SU-DHL-6 (cell line): ENCODE data around the gene NDUFB7.

Experiments used
- H2AFZ ChIP-seq: fragments of 200-600 bp; sonication (generic); 2 replicates; pipeline ENCODE4 v1.6.1; 2014; ENCODE audit warnings: low read depth, mild to moderate bottlenecking, moderate library complexity, mixed read lengths, antibody characterized with exemption, low read length; ENCODE audit not compliant: severe bottlenecking
- H3F3A ChIP-seq: fragments of 200-600 bp; shearing (Covaris generic); 2 replicates; pipeline ENCODE4 v1.6.0; 2016; ENCODE audit warnings: antibody characterized with exemption, mild to moderate bottlenecking; ENCODE audit not compliant: insufficient read depth
- H3K27ac ChIP-seq: fragments of 200-600 bp; sonication (generic); 2 replicates; pipeline ENCODE4 v1.5.1; 2016; ENCODE audit warnings: low read depth, mild to moderate bottlenecking, low read length, moderate library complexity, mixed read lengths
- H3K27me3 ChIP-seq: fragments of 200-600 bp; sonication (generic), shearing (Covaris generic); 2 replicates; pipeline ENCODE4 v1.6.0; 2014; ENCODE audit warnings: mild to moderate bottlenecking, low read length
- H3K36me3 ChIP-seq: fragments of 200-600 bp; sonication (generic); 2 replicates; pipeline ENCODE4 v1.6.1; 2014; ENCODE audit warnings: mild to moderate bottlenecking, low read length, mixed read lengths
- H3K4me2 ChIP-seq: fragments of 300-600, 200-600 bp; shearing (Covaris generic), sonication (generic); 2 replicates; pipeline ENCODE4 v1.6.0; 2014; ENCODE audit warnings: low read length, low read depth, mild to moderate bottlenecking; ENCODE audit not compliant: poor library complexity, severe bottlenecking
- H3K4me3 ChIP-seq: fragments of 200-600 bp; sonication (generic); 2 replicates; pipeline ENCODE4 v1.5.1; 2014; ENCODE audit warnings: antibody characterized with exemption, low read length, mild to moderate bottlenecking, mixed read lengths; ENCODE audit not compliant: insufficient read depth, poor library complexity, severe bottlenecking
- H3K79me2 ChIP-seq: fragments of 200-600 bp; sonication (generic); 2 replicates; pipeline ENCODE4 v1.6.1; 2014; ENCODE audit warnings: mild to moderate bottlenecking, low read length, moderate library complexity; ENCODE audit not compliant: insufficient read depth
- H3K9ac ChIP-seq: fragments of 200-600 bp; sonication (generic); 2 replicates; pipeline ENCODE4 v1.7.0; 2014; ENCODE audit warnings: mild to moderate bottlenecking, low read length
- H3K9me2 ChIP-seq: fragments of 200-600 bp; sonication (generic); replicated peaks from 2 replicates; pipeline ENCODE4 v1.6.1; 2014; ENCODE audit warnings: low read length; ENCODE audit not compliant: insufficient read depth
- H3K9me3 ChIP-seq: fragments of 200-600 bp; sonication (generic); 2 replicates; pipeline ENCODE4 v1.6.1; 2014; ENCODE audit warnings: low read length, mixed read lengths; ENCODE audit not compliant: insufficient read depth
- H4K20me1 ChIP-seq: fragments of 200-600 bp; sonication (generic); 2 replicates; pipeline ENCODE4 v1.6.1; 2014; ENCODE audit warnings: low read depth, mild to moderate bottlenecking, antibody characterized with exemption, low read length, moderate library complexity, mixed read lengths
- CTCF ChIP-seq: fragments of 200-600 bp; sonication (generic); IDR thresholded peaks from one replicate; pipeline ENCODE4 v1.5.1; 2017; ENCODE audit warnings: antibody characterized with exemption, mild to moderate bottlenecking, low read length, moderate library complexity; ENCODE audit not compliant: insufficient read depth, poor library complexity, severe bottlenecking
- EZH2phosphoT487 ChIP-seq: fragments of 200-600 bp; sonication (generic), shearing (Covaris generic); conservative IDR thresholded peaks from 2 replicates; pipeline ENCODE4 v1.6.1; 2018; ENCODE audit warnings: mild to moderate bottlenecking, antibody characterized with exemption, low read length, moderate library complexity, mixed read lengths

Gene NDUFB7

GRCh38 chr19:14536926-14537692, 34.8 kb downstream of the NDUFB7 start:
- H3K4me2 ChIP-seq: no peak overlapping the region

DNA sequence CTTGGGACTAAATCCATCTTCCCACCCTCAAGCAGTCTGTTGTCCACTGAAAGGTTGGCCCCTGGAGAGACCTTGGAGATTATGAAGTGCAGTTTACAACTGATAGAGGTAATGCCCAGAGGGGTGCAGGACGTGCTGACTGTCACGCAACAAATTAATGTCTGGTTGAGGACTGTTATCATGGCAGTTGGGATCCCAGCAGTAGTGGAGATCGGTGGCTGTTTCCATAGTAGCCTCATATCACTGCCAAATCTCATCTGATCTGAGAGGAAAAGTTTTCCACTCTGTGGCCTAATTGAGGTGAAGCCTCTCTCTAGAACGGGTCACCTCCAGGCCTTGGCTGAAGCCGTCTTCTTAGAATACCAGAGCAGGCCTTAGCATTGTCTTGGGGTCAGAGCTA, 38.4 kb downstream of the NDUFB7 start:
- Histone ChIP-seq H3K9ac (no peak overlapping the region), H4K20me1 (no peaks in the 10 kb centered on the region), H3K4me2 (no peak overlapping the region), H3K27ac (no peak overlapping the region), H3K79me2 (peaks cover 76% of the 10 kb centered on the region), H3K36me3 (no peaks in the 10 kb centered on the region), H3F3A (peaks cover 10% of the 10 kb centered on the region; the same call in 1 of the 2 replicates), H3K4me3 (no peak overlapping the region), H2AFZ (no peak overlapping the region), H3K9me3 (no peaks in the 10 kb centered on the region), H3K9me2 (no peaks in the 10 kb centered on the region), H3K27me3 (no peaks in the 10 kb centered on the region)
- no peak for TF ChIP-seq CTCF
- no peak for TF ChIP-seq EZH2phosphoT487

More at GRCh38 chr19:14536926-14537692, 34.8 kb downstream of the NDUFB7 start:
- Histone ChIP-seq H3F3A (peaks cover 6% of the 10 kb centered on the region; the same call in 1 of the 2 replicates), H3K9me3 (no peaks in the 10 kb centered on the region), H3K36me3 (no peaks in the 10 kb centered on the region), H3K9me2 (no peaks in the 10 kb centered on the region), H3K27me3 (no peaks in the 10 kb centered on the region), H3K4me3 (no peak overlapping the region), H3K27ac (no peak overlapping the region), H3K79me2 (peaks cover 75% of the 10 kb centered on the region), H3K9ac (no peak overlapping the region), H2AFZ (no peak overlapping the region), H4K20me1 (no peaks in the 10 kb centered on the region)
- TF ChIP-seq EZH2phosphoT487: no peak
- no peak for TF ChIP-seq CTCF

DNA sequence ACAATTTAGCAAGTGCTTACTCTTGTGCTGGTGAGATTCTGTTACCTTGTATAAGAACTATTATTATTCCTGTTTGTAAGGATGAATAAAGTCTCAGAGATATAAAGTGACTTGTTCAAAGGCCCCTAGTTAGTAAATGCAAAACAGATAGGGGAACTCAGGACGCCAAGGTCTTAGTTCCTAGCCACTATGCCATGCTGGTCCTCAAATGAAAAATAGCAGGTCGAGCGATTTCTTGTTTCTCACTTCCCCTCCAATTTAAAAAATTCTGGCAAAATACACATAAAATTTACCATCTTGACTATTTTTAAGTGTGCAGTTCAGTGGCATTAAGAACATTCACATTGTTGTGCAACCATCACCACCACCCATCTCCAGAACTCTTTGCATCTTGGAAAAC, 41.4 kb downstream of the NDUFB7 start:
- Histone ChIP-seq H3K27ac (no peak overlapping the region), H3K79me2 (peaks cover 51% of the 10 kb centered on the region), H3K36me3 (no peaks in the 10 kb centered on the region), H3K4me2 (peak overlapping the region; percentile 100), H3F3A (peaks cover 5% of the 10 kb centered on the region; the same call in 1 of the 2 replicates), H3K4me3 (peak overlapping the region; percentile 96), H3K9me3 (no peaks in the 10 kb centered on the region), H4K20me1 (no peaks in the 10 kb centered on the region), H3K9me2 (no peaks in the 10 kb centered on the region), H3K27me3 (no peaks in the 10 kb centered on the region), H3K9ac (peak overlapping the region; percentile 85), H2AFZ (no peak overlapping the region)
- TF ChIP-seq CTCF (no peak), EZH2phosphoT487 (no peak)
